Body of pancreas (tissue), 4 donors: ENCODE measurements around the gene C21orf91.

Experiments used
- POLR2A ChIP-seq, 3 donors: fragments of 450-650 bp; IDR thresholded peaks; one replicate each; pipeline ENCODE4 v1.6.1; 2016; ENCODE audit warnings: antibody characterized with exemption in 3 of 3, mild to moderate bottlenecking in 2 of 3
- TF ChIP-seq, protein P1 (sequence below), 7 experiments: fragments of 450-650 bp in 4 of 7; fragments of 200-600 bp in 3 of 7; sonication (generic) in 3 of 7; IDR thresholded peaks; one replicate each; pipeline ENCODE4 v1.5.1; 2016 to 2019; ENCODE audit warnings: antibody characterized with exemption in 7 of 7

DNA sequence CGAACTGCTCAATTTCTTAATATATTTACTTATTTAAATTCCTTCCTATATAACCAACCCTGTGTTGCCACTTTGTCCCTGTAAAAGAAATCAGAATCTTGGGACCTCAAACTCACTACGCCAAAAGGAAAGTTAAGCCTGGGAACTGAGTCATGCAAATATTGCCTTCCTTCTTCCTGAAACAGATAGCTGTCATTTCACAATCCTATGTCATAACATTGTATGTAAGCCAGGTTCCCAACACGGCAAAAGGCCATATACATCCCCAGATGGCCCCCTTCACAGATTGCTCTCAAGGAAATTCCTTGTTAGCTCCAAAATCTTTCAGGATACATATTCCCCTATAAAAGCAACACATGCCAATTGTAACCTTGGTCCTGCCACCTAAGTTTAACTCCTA, 39.7 kb downstream of the C21orf91 start:
- TF ChIP-seq POLR2A (IDR thresholded peaks at IDR 0.05) = no peak
- TF ChIP-seq, protein P1, sequence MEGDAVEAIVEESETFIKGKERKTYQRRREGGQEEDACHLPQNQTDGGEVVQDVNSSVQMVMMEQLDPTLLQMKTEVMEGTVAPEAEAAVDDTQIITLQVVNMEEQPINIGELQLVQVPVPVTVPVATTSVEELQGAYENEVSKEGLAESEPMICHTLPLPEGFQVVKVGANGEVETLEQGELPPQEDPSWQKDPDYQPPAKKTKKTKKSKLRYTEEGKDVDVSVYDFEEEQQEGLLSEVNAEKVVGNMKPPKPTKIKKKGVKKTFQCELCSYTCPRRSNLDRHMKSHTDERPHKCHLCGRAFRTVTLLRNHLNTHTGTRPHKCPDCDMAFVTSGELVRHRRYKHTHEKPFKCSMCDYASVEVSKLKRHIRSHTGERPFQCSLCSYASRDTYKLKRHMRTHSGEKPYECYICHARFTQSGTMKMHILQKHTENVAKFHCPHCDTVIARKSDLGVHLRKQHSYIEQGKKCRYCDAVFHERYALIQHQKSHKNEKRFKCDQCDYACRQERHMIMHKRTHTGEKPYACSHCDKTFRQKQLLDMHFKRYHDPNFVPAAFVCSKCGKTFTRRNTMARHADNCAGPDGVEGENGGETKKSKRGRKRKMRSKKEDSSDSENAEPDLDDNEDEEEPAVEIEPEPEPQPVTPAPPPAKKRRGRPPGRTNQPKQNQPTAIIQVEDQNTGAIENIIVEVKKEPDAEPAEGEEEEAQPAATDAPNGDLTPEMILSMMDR (IDR thresholded peaks at IDR 0.05) = no peak
